ENCODE measurements around the gene WBP2NL. TPM values are rescaled to one million over a fixed set of nuclear protein-coding genes. Genes with fewer than 3 reads are reported as not detected.

WBP2NL gene
- total and polyA plus RNA-seq, 2 donors (not counting 1 experiment from before 2014, with no cell fraction given): 1.6 to 10.4 TPM

GRCh38 chr22:42074846-42075676 is 76.5 kb downstream of the WBP2NL start:
- Mint-ChIP-seq H3K27me3 (no peaks in the 10 kb centered on the region), H3K4me1 (peaks cover 49% of the 10 kb centered on the region), H3K4me3 (peak overlapping the region; percentile 77), H3K9me3 (ENCODE audit: insufficient read depth) (no peaks in the 10 kb centered on the region), H3K27ac (peak overlapping the region; percentile 85)
- Histone ChIP-seq H3K4me2 (replicated peaks; ENCODE audit: low read depth, low read length, poor library complexity, severe bottlenecking) (peak overlapping the region; percentile 86), H3K4me3 (ENCODE audit: control extremely low read depth in 1 of 5, extremely low read depth in 1 of 5, insufficient read depth in 1 of 5, low read depth in 2 of 5, low read length in 4 of 5) (peak overlapping the region in 4 of 5 experiments; percentile 57 to 69 (median 64)), H3K9ac (ENCODE audit: low read length) (peak overlapping the region; percentile 64), H3K9me3 (ENCODE audit: control extremely low read depth in 1 of 3, control insufficient read depth in 2 of 3, insufficient read depth in 1 of 3, low read length in 2 of 3) (no peaks in the 10 kb centered on the region), H3K79me2 (ENCODE audit: control insufficient read depth, insufficient read depth, low read length) (peaks cover 6% of the 10 kb centered on the region), H4K20me1 (ENCODE audit: control insufficient read depth, insufficient read depth, low read length, poor library complexity, severe bottlenecking) (no peaks in the 10 kb centered on the region), H3K4me1 (ENCODE audit: control insufficient read depth in 2 of 2, insufficient read depth in 2 of 2, low read length in 2 of 2) (peaks cover 22 to 41% of the 10 kb centered on the region in 2 donors), H3K27ac (ENCODE audit: low read length in 2 of 2) (no peak overlapping the region), H2AFZ (ENCODE audit: insufficient read depth, low read depth, low read length, poor library complexity, severe bottlenecking) (peak overlapping the region; percentile 97), H3K36me3 (replicated peaks in 1 of 2; ENCODE audit: control extremely low read depth in 1 of 2, control insufficient read depth in 1 of 2, extremely low read depth in 1 of 2, insufficient read depth in 2 of 2, low read length in 1 of 2) (no peaks in the 10 kb centered on the region), H3K27me3 (replicated peaks in 1 of 4; ENCODE audit: control extremely low read depth in 1 of 4, control insufficient read depth in 3 of 4, insufficient read depth in 4 of 4, low read length in 3 of 4) (no peaks in the 10 kb centered on the region)
- 93% methylated on average over 8 of the region's 9 CpGs for WGBS (ENCODE audit: insufficient coverage)
- ChIA-PET POLR2A (interaction anchor here (1.9 kb wide), 1 partner anchor 16 kb away, joined by 5 read pairs; the partner anchor contains the start of gene NDUFA6), CTCF (interaction anchor here (0.5 to 2.7 kb wide), 4 partner anchors 13 to 381 kb away, joined by 3 to 9 read pairs (median 4); no protein-coding TSS in a partner anchor)
- TF ChIP-seq EZH2 (IDR thresholded peaks at IDR 0.05; ENCODE audit: borderline replicate concordance, insufficient read depth, low read depth, low read length, poor library complexity, severe bottlenecking): no peak
- TF ChIP-seq, protein P1, sequence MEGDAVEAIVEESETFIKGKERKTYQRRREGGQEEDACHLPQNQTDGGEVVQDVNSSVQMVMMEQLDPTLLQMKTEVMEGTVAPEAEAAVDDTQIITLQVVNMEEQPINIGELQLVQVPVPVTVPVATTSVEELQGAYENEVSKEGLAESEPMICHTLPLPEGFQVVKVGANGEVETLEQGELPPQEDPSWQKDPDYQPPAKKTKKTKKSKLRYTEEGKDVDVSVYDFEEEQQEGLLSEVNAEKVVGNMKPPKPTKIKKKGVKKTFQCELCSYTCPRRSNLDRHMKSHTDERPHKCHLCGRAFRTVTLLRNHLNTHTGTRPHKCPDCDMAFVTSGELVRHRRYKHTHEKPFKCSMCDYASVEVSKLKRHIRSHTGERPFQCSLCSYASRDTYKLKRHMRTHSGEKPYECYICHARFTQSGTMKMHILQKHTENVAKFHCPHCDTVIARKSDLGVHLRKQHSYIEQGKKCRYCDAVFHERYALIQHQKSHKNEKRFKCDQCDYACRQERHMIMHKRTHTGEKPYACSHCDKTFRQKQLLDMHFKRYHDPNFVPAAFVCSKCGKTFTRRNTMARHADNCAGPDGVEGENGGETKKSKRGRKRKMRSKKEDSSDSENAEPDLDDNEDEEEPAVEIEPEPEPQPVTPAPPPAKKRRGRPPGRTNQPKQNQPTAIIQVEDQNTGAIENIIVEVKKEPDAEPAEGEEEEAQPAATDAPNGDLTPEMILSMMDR (IDR thresholded peaks at IDR 0.05): no peak
- ATAC-seq (ENCODE audit: low read depth): no peak
- no peak for DNase-seq
- intact Hi-C loops (cut with micrococcal nuclease): loop anchor here (5.0 kb wide), 5 partner anchors 43 to 693 kb away; partner anchors contain the start of genes MEI1 and TEF

Data from B cell (primary cell).